Type B pancreatic cell (in vitro differentiated cells): ENCODE measurements around the gene ZC3H7A. TPM values are rescaled to one million over a fixed set of nuclear protein-coding genes. Genes with fewer than 3 reads are reported as not detected.

Source experiments
- DNase-seq: peaks from one replicate; pipeline ENCODE4 v3.0.0; 2021; ENCODE audit warnings: mixed read lengths; ENCODE audit not compliant: unreplicated experiment; ENCODE audit errors: extremely low spot score
- H3K27ac Mint-ChIP-seq: 2 replicates; pipeline ENCODE4 v1.8.0; 2021; ENCODE audit warnings: mild to moderate bottlenecking, mixed read lengths
- H3K27me3 Mint-ChIP-seq: 2 replicates; pipeline ENCODE4 v1.8.0; 2021; ENCODE audit warnings: mixed read lengths
- H3K36me3 Mint-ChIP-seq: 2 replicates; pipeline ENCODE4 v1.8.0; 2021; ENCODE audit warnings: mixed read lengths
- H3K4me1 Mint-ChIP-seq: one replicate; pipeline ENCODE4 v1.8.0; 2021; ENCODE audit warnings: mixed read lengths; ENCODE audit not compliant: unreplicated experiment
- H3K4me3 Mint-ChIP-seq: 2 replicates; pipeline ENCODE4 v1.8.0; 2021; ENCODE audit warnings: mild to moderate bottlenecking, mixed read lengths
- H3K9me3 Mint-ChIP-seq: 2 replicates; pipeline ENCODE4 v1.8.0; 2021; ENCODE audit warnings: mixed read lengths
- total RNA-seq: library from RNA; stranded (reverse); gene quantifications from 2 replicates; pipeline ENCODE4 v1.2.1, GENCODE V29; 2021; ENCODE audit warnings: low replicate concordance
- TF ChIP-seq, protein P1 (sequence below): fragments of 200-600 bp; sonication (generic); conservative IDR thresholded peaks from 2 replicates; pipeline ENCODE4 v1.5.0; 2021; ENCODE audit warnings: antibody characterized with exemption, mild to moderate bottlenecking

The ZC3H7A gene
- total RNA-seq, 1 donor from 2014 or later = 67.5 TPM

DNA sequence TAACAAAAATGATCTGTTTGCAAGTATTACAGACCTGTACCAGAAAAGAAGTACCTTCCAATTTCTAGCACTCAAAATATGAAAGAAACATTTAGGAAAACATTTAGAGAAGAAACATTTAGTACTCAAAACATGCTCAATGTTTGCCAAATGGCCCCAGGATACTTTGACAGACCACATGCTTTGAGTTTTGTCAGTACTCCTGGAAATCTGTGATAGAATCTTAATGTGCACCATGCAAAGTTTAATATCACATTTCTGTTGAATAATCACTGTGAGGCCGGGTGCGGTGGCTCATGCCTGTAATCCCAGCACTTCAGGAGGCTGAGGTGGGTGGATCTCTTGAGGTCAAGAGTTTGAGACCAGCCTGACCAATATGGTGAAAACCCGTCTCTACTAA is 8.5 kb upstream of the ZC3H7A start:
- H3K27ac Mint-ChIP-seq = no peak overlapping the region
- no peaks in the 10 kb centered on the region for H3K36me3 Mint-ChIP-seq
- no peaks in the 10 kb centered on the region for H3K27me3 Mint-ChIP-seq
- TF ChIP-seq, protein P1, sequence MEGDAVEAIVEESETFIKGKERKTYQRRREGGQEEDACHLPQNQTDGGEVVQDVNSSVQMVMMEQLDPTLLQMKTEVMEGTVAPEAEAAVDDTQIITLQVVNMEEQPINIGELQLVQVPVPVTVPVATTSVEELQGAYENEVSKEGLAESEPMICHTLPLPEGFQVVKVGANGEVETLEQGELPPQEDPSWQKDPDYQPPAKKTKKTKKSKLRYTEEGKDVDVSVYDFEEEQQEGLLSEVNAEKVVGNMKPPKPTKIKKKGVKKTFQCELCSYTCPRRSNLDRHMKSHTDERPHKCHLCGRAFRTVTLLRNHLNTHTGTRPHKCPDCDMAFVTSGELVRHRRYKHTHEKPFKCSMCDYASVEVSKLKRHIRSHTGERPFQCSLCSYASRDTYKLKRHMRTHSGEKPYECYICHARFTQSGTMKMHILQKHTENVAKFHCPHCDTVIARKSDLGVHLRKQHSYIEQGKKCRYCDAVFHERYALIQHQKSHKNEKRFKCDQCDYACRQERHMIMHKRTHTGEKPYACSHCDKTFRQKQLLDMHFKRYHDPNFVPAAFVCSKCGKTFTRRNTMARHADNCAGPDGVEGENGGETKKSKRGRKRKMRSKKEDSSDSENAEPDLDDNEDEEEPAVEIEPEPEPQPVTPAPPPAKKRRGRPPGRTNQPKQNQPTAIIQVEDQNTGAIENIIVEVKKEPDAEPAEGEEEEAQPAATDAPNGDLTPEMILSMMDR = no peak
- no peak for DNase-seq
- H3K4me1 Mint-ChIP-seq = peaks cover 8% of the 10 kb centered on the region
- no peak overlapping the region for H3K4me3 Mint-ChIP-seq
- no peaks in the 10 kb centered on the region for H3K9me3 Mint-ChIP-seq

DNA sequence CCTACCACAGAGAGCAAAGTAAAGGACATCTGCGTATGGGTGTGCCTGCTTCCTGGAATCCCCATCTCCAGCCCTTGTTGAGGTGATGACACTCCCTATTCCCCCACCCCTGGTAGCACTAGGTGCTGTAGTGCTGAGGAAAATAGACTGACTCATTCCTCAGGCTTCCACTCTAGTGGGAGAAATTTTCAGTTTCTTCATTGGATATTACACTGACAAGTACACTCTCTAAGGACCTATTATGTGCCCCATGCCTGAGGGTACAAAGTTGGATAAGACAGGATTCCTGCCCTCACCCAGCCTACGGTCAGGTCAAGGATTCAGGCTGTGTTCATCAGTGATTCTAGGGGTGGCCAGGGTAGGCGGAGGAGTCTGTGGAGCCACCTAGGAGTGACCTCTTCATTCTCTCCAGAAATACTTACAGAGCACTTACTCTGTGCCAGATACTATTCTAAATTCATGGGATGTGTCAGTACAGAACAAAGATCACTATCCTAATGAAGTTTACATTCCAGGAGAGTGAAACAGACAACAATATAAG is 4.5 kb upstream of the ZC3H7A start:
- Mint-ChIP-seq H3K27me3 (no peaks in the 10 kb centered on the region), H3K36me3 (no peaks in the 10 kb centered on the region), H3K4me1 (peaks cover 33% of the 10 kb centered on the region), H3K4me3 (peak overlapping the region; percentile 30), H3K9me3 (no peaks in the 10 kb centered on the region), H3K27ac (peak overlapping the region; percentile 42)
- TF ChIP-seq, protein P1 = no peak
- DNase-seq = no peak

DNA sequence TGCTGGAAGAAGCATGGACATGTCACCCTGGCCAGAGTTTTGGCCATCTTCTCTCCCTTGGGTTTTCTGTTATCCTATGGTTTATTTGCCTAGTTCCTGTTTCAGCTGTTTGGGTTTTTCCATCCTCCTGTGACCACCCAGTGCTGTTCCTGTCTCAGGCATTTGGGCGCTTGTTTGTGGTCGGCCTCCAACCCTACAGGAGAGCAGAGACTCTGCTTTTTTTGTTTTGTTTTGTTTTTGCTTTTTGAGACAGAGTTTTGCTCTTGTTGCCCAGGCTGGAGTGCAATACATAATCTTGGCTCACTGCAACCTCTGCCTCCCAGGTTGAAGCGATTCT is 3.3 kb upstream of the ZC3H7A start:
- Mint-ChIP-seq H3K27ac (peak overlapping the region; percentile 96), H3K27me3 (no peaks in the 10 kb centered on the region), H3K36me3 (no peaks in the 10 kb centered on the region), H3K4me3 (peak overlapping the region; percentile 50), H3K9me3 (no peaks in the 10 kb centered on the region), H3K4me1 (peaks cover 38% of the 10 kb centered on the region)
- no peak for DNase-seq
- TF ChIP-seq, protein P1 = no peak

DNA sequence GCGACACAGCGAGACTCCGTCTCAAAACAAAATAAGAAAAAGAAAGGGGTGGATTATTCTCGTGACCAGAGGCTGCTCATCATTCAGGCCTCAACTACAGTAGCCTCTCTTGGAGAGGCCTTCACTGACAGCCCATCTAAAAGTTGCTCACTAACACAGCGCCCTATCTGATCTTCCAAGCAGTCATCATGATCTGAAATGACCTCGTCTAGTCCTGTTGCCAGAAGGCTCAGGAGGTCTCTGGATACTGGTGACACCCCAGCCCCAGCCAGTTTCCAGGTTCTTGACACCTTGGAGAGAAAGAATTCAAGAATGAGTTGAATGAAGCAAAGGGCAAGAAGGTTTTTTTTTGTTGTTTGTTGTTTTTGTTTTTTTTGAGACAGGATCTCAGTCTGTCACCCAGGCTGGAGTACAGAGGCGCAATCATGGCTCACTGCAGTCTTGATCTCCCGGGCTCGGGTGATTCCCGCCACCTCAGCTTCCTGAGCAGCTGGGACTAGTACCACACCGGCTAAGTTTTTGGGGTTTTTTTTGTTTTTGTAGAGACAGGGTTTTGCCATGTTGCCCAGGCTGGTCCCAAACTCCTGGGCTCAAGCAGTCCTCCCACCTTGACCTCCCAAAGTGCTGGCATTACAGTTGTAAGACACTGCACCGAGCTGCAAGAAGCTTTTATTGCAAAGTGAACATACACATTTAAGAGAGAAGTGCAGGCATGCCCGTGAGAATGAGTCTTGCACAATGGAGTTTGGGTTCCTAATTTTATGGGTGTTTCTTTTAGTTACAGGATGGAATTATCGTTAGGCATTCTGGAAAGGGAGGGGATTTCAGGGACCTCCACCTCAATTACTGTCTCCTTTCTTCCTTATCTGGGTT is 2.7 kb upstream of the ZC3H7A start:
- DNase-seq = no peak
- H3K36me3 Mint-ChIP-seq = peaks cover 5% of the 10 kb centered on the region
- TF ChIP-seq, protein P1 = no peak
- H3K27ac Mint-ChIP-seq = peak overlapping the region; percentile 96
- no peaks in the 10 kb centered on the region for H3K27me3 Mint-ChIP-seq
- no peaks in the 10 kb centered on the region for H3K9me3 Mint-ChIP-seq
- H3K4me1 Mint-ChIP-seq = peaks cover 42% of the 10 kb centered on the region
- H3K4me3 Mint-ChIP-seq = peak overlapping the region; percentile 96

DNA sequence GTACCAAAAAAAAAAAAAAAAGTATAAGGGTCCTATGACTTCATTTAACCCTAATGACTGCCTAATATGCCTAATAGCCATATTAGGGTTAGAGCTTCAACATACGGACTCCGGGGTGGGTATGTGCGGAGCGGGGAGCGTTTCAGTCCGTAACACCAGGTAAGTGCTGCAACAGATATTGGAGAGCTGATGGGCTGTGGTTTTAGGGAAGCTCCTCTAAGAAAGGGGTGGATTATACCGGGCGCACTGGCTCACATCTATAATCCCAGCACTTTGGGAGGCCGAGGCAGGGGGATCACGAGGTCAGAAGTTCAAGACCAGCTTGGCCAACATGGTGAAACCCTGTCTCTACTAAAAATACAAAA is 1.9 kb upstream of the ZC3H7A start:
- Mint-ChIP-seq H3K4me1 (peaks cover 49% of the 10 kb centered on the region), H3K4me3 (peak overlapping the region; percentile 96)

More for the DNA sequence above, 1.9 kb upstream of the ZC3H7A start:
- TF ChIP-seq, protein P1 = no peak
- Mint-ChIP-seq H3K27ac (peak overlapping the region; percentile 96), H3K36me3 (peaks cover 7% of the 10 kb centered on the region), H3K9me3 (no peaks in the 10 kb centered on the region), H3K27me3 (no peaks in the 10 kb centered on the region)
- DNase-seq = no peak
